H1 (cell line): ENCODE results near the gene KCNE4.

Experiments
- ATF2 ChIP-seq: IDR thresholded peaks from 2 replicates; pipeline ENCODE4 v1.6.1; 2012; ENCODE audit warnings: low read length, inconsistent platforms
- CBX8 ChIP-seq: fragments of 300-800, 300-1000 bp; sonication (generic); IDR thresholded peaks from 2 replicates; pipeline ENCODE4 v1.7.1; 2016; ENCODE audit warnings: low read depth, low read length, borderline replicate concordance
- CEBPB ChIP-seq: IDR thresholded peaks from 2 replicates; pipeline ENCODE4 v1.6.1; 2012; ENCODE audit warnings: low read depth, low read length
- CTCF ChIP-seq, 3 experiments: IDR thresholded peaks; 1 replicate in 2 of 3; 2 replicates in 1 of 3; pipeline versions ENCODE4 v1.5.1 to v1.6.1; 2011; ENCODE audit warnings: low read length in 3 of 3, mild to moderate bottlenecking in 3 of 3, inconsistent platforms in 2 of 3, low read depth in 1 of 3, moderate library complexity in 1 of 3; ENCODE audit not compliant: insufficient read depth in 1 of 3; ENCODE audit errors: control extremely low read depth in 1 of 3
- EP300 ChIP-seq, 2 experiments: IDR thresholded peaks; 1 replicate in 1 of 2; 2 replicates in 1 of 2; pipeline ENCODE4 v1.6.1; 2011 to 2012; ENCODE audit warnings: low read depth in 2 of 2, low read length in 2 of 2, mild to moderate bottlenecking in 2 of 2, borderline replicate concordance in 1 of 2, inconsistent platforms in 1 of 2, moderate library complexity in 1 of 2
- EZH2 ChIP-seq: fragments of 200-600 bp; sonication (generic); IDR thresholded peaks from 2 replicates; pipeline ENCODE4 v1.7.1; 2012; ENCODE audit warnings: low read depth, mild to moderate bottlenecking, moderate library complexity, low read length, inconsistent platforms; ENCODE audit not compliant: severe bottlenecking
- POLR2A ChIP-seq, 2 experiments: IDR thresholded peaks; 1 replicate in 1 of 2; 2 replicates in 1 of 2; pipeline ENCODE4 v1.6.1; 2011; ENCODE audit warnings: low read depth in 2 of 2, low read length in 2 of 2, mild to moderate bottlenecking in 2 of 2; ENCODE audit errors: control extremely low read depth in 1 of 2
- POLR2AphosphoS5 ChIP-seq: IDR thresholded peaks from 2 replicates; pipeline ENCODE4 v1.6.1; 2011; ENCODE audit warnings: low read depth, low read length
- SP1 ChIP-seq: IDR thresholded peaks from 2 replicates; pipeline ENCODE4 v1.6.1; 2011; ENCODE audit warnings: low read depth, low read length
- TAF1 ChIP-seq: IDR thresholded peaks from 2 replicates; pipeline ENCODE4 v1.6.1; 2011; ENCODE audit warnings: mild to moderate bottlenecking, low read depth, low read length
- TCF12 ChIP-seq: IDR thresholded peaks from 2 replicates; pipeline ENCODE4 v1.6.1; 2011; ENCODE audit warnings: low read depth, mild to moderate bottlenecking, low read length

- TF ChIP-seq SP1 (no peak), POLR2AphosphoS5 (no peak), POLR2A (IDR thresholded peaks at IDR 0.05; ENCODE audit: control extremely low read depth in 1 of 2, low read depth in 2 of 2, low read length in 2 of 2) (no peak), CTCF (IDR thresholded peaks at IDR 0.05; ENCODE audit: control extremely low read depth in 1 of 3, insufficient read depth in 1 of 3, low read depth in 1 of 3, low read length in 3 of 3) (no peak), TAF1 (no peak), CBX8 (no peak), EZH2 (no peak), ATF2 (no peak), CEBPB (no peak), TCF12 (no peak), EP300 (IDR thresholded peaks at IDR 0.05; ENCODE audit: borderline replicate concordance in 1 of 2, low read depth in 2 of 2, low read length in 2 of 2) (no peak)
Measured at GRCh38 chr2:223055836-223056235, 3.8 kb downstream of the KCNE4 start.
